ENCODE data around the gene PLPP2.

GRCh38 chr19:271856-272255, 19.3 kb downstream of the PLPP2 start:
- no peak for TF ChIP-seq CTCF (IDR thresholded peaks at IDR 0.05; ENCODE audit: poor library complexity)
- no peak for TF ChIP-seq EZH2 (IDR thresholded peaks at IDR 0.05; ENCODE audit: borderline replicate concordance)

All from hepatocyte (in vitro differentiated cells).